NB4 (cell line): ENCODE measurements around the gene MICAL3.

Experiments
- CTCF ChIP-seq: IDR thresholded peaks from one replicate; pipeline ENCODE4 v1.5.1; 2012; ENCODE audit warnings: low read depth, low read length
- POLR2A ChIP-seq: IDR thresholded peaks from 2 replicates; pipeline ENCODE4 v1.6.1; 2011; ENCODE audit warnings: mild to moderate bottlenecking; ENCODE audit not compliant: insufficient read length; ENCODE audit errors: extremely low read depth

- TF ChIP-seq CTCF (no peak), POLR2A (no peak)
Measured at GRCh38 chr22:17955590-17956379, 68.6 kb downstream of the MICAL3 start.
